ENCODE results near the gene KCNQ4.

The KCNQ4 gene

DNA sequence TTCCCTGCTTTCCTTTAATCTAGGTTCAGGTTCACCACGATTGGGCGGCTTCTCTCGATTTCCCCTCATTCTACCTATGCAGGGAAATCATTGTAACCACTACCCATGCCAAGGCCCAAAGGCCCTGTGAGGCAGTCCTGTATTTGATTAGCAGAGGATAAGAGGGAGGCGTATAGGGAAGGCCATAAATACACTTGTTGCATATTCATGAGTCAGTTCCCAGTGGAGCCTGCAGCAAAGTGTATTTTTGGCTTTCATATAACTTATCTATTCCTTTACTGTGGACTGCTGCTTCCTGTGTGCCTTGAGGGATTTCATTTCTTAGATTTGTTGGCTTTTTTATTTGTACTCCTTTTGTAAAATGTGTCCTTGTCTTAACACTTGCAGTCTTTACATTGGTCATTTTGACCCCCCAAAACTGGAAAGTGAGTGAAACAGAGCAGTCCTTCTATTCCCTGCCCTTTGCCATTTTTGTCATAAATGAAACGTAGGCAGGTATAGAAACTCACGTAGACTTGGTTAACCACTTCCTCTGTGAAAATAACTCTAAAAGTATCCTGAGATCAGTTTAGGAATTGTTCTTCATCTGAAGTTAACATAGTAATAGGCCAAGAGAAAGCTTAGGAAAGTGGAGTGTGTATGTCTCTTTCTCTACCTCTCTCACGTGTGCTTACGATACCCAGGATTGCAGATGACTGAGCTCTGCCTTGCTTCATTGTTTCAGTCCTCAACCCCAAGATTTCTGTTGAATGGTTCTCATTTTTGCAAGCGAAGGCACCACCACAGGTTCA is 19.6 kb upstream of the KCNQ4 start:
- H3K4me3 Mint-ChIP-seq = peak overlapping the region; percentile 51
- no peak for DNase-seq
- H3K9me3 Mint-ChIP-seq = no peaks in the 10 kb centered on the region
- H3K4me1 Mint-ChIP-seq = peaks cover 36% of the 10 kb centered on the region
- peak; percentile 68 for ATAC-seq
- H3K27ac Mint-ChIP-seq = peak overlapping the region; percentile 85
- peaks cover 53% of the 10 kb centered on the region for H3K36me3 Mint-ChIP-seq (ENCODE audit: low read depth)
- no peaks in the 10 kb centered on the region for H3K27me3 Mint-ChIP-seq

DNA sequence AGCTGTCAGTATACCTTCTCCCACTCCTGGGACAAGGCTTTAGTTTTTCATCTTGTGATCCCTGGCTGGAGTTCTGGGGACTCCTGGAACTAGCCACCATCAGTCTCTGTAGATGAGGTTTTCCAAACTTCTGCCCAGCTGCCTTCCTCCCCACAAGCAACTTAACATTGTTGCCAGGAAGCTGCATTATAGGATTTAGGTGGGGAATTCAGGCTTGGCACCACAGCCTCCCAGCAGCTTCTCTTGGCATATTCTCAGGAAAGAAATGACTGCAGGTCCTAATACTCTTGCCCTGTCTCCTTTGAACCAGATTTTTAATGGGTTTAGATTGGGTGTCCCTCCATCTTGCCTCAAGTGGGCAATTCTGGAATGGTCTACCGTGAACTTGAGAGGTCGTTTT is 18.6 kb upstream of the KCNQ4 start:
- Mint-ChIP-seq H3K27ac (no peak overlapping the region), H3K36me3 (ENCODE audit: low read depth) (peaks cover 52% of the 10 kb centered on the region), H3K9me3 (no peaks in the 10 kb centered on the region), H3K4me1 (peaks cover 36% of the 10 kb centered on the region), H3K27me3 (no peaks in the 10 kb centered on the region), H3K4me3 (no peak overlapping the region)
- DNase-seq (no peak), ATAC-seq (no peak)

DNA sequence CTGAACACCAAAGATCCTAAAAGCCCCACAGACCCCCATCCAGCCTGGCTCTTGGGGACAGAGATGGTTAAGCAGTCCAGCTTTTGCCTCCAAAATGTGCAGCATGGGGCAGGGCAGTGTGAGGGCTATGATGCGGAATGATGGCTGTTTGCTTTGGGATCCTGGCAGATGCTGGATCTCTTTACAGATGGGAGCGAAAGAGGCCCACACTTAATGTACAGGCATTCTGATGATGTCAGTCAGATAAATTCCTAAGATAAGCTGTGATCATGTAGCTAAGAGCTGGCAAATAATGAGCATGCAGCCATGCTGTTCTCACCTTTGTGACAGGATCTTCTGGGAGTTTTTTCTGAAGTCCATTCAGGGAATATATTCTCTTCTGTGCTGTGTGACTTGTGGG is 17.6 kb upstream of the KCNQ4 start:
- ATAC-seq (no peak), DNase-seq (no peak)
- peaks cover 49% of the 10 kb centered on the region for H3K36me3 Mint-ChIP-seq (ENCODE audit: low read depth)
- H3K4me3 Mint-ChIP-seq = no peak overlapping the region
- no peaks in the 10 kb centered on the region for H3K27me3 Mint-ChIP-seq
- H3K4me1 Mint-ChIP-seq = peaks cover 36% of the 10 kb centered on the region
- no peaks in the 10 kb centered on the region for H3K9me3 Mint-ChIP-seq
- peak overlapping the region; percentile 5 for H3K27ac Mint-ChIP-seq

DNA sequence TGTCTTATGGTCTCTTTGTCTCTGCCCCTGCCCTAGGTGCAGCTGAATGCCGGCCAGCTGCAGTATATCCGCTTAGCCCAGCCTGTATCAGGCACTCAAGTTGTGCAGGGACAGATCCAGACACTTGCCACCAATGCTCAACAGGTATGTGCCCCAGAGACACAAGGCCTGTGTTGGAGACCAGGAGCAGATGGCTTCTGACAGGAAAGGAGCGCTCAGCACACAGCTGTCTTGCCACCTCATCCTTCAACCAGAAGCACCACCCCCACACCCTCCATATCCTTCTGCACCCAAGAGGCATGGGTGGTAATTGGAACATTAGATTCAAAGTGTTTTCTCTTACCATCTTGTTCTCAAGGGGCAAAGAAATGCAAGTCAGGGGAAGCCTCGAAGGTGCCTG is 17.0 kb upstream of the KCNQ4 start:
- Mint-ChIP-seq H3K4me1 (peaks cover 34% of the 10 kb centered on the region), H3K27ac (no peak overlapping the region), H3K9me3 (no peaks in the 10 kb centered on the region), H3K27me3 (no peaks in the 10 kb centered on the region), H3K36me3 (ENCODE audit: low read depth) (peaks cover 49% of the 10 kb centered on the region), H3K4me3 (no peak overlapping the region)
- ATAC-seq = no peak
- DNase-seq = no peak

DNA sequence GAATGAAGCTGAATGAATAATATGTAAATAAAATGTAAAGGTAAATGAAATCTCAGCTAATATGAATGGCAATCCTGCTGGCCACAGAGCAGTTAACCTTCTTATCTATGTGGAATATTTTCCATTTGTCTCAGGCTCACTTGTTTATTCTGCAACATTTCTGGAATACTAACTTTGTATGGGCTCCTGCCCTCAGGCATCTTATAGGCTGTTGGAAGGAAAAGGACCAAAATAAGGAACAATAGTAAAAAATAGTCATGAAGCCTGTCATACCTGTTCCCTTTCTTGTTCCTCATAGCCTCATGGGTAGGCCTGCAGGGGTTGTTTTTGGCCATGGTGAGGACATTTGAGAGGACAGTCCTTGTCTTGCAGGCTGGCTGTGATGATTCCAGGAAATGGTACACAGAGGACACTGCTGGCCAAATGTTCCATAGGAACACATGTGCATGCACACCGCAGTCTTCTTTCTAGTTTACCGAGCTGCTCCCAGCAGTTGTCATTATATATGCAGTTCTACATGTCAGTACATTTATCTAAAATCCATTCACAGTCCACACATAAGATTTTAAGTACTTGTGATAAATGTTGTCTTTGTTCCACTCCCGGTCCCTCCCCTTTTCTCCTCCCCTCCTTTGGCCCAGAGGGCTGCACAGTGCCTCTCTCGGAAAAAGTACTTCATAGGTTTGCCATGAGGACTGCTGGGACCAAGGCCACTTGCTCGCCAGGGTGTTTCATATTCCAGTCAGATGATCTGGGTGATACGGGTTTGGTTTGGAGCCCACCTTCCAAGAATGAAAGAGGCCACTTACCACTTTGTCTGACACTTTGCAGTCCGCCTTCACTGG is 15.2 kb upstream of the KCNQ4 start:
- peaks cover 24% of the 10 kb centered on the region for H3K4me1 Mint-ChIP-seq
- peak overlapping the region; percentile 64 for H3K27ac Mint-ChIP-seq
- H3K4me3 Mint-ChIP-seq = no peak overlapping the region
- no peaks in the 10 kb centered on the region for H3K9me3 Mint-ChIP-seq
- H3K27me3 Mint-ChIP-seq = no peaks in the 10 kb centered on the region
- H3K36me3 Mint-ChIP-seq (ENCODE audit: low read depth) = peaks cover 41% of the 10 kb centered on the region
- DNase-seq = no peak
- ATAC-seq = peak; percentile 18

DNA sequence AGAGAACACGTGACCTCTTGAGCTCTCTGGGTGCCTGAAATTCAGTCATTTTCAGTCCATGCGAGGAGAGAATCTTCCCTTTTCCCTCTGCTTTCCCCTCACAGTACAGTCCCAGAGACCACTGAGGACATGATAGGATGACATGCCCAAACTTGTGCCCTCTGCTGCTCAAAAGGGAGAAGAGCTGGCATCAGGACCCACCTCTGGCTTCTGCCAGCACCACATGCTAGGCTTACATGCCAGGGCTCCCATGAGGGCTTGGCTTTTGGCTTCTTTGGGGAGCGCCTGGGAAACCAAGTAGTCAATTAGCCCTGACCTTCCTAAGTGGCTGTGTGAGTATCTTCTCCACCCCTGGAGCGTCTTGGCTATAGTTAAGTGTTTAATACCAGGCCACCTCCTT is 13.8 kb upstream of the KCNQ4 start:
- Mint-ChIP-seq H3K27me3 (no peaks in the 10 kb centered on the region), H3K9me3 (no peaks in the 10 kb centered on the region), H3K4me1 (peaks cover 10% of the 10 kb centered on the region), H3K36me3 (ENCODE audit: low read depth) (peaks cover 29% of the 10 kb centered on the region), H3K4me3 (no peak overlapping the region), H3K27ac (peak overlapping the region; percentile 44)
- ATAC-seq = peak; percentile 38
- DNase-seq = no peak

DNA sequence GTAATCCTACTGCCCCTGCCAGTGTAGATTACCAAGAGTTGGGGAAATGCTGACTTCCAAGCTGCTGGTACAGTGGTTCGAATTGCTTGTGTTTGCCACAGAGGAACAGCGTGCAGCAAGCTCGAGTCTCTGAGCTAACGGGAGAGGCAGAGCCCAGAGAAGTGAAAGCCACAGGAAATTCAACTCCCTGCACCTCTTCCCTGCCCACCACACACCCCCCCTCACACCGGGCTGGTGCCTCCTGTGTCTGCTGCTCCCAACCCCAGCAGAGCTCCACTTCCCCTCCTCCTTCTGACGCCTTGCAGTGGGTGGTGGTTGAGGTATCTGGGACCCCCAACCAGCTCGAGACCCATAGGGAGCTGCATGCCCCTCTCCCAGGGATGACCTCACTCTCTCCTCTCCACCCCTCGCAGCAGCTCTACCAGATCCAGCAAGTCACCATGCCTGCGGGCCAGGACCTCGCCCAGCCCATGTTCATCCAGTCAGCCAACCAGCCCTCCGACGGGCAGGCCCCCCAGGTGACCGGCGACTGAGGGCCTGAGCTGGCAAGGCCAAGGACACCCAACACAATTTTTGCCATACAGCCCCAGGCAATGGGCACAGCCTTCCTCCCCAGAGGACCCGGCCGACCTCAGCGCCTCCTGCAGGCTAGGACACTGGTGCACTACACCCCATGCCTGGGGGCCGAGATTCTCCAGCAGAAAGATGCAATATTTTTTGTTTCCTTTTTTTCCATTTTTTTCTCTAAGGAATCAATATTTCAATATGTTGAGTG is 13.1 kb upstream of the KCNQ4 start:
- Mint-ChIP-seq H3K9me3 (no peaks in the 10 kb centered on the region), H3K27ac (peak overlapping the region; percentile 44), H3K27me3 (no peaks in the 10 kb centered on the region), H3K36me3 (ENCODE audit: low read depth) (peaks cover 25% of the 10 kb centered on the region), H3K4me1 (peaks cover 7% of the 10 kb centered on the region), H3K4me3 (no peak overlapping the region)
- no peak for DNase-seq
- ATAC-seq = no peak

DNA sequence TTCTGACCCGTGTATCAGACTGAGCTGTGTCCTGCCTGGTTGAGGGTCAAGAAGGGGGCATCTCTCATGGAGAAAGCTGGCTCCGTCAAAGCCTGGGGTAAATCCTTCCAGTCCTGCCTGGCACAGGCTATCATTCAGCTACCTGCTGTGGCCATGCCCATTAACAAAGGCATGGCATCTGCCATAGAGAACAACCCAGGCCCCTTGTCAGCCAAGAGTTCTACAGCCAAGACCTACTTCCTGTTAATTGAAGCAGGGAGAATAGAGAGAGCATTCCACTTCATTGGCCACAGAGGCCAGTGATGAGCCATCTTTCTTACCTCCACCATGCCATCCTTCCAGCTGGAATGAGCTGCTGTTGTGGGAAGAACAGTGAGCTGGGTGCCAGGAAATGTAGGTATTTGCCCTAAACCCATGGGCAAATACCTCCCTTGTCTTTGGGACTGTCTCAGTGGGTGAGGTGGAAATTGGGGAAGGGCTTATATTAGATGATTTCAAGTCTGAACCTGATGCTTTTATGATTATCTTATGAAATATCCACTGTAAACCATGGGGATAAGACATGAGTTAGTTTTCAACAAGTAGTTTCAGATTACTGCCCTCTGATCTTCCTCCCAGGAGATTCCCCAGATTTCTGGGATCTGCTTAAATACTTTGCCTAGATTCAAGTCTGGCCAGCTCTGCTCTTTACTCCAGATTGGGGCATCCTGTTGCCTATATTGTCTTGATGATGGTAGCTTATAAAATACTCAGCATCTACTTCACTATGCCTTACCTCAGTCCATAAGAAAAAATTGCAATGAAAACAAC is 11.2 kb upstream of the KCNQ4 start:
- ATAC-seq (no peak), DNase-seq (no peak)
- no peak overlapping the region for H3K4me3 Mint-ChIP-seq
- H3K9me3 Mint-ChIP-seq = no peaks in the 10 kb centered on the region
- H3K27ac Mint-ChIP-seq = no peak overlapping the region
- H3K4me1 Mint-ChIP-seq = peaks cover 7% of the 10 kb centered on the region
- H3K27me3 Mint-ChIP-seq = no peaks in the 10 kb centered on the region
- H3K36me3 Mint-ChIP-seq (ENCODE audit: low read depth) = peaks cover 28% of the 10 kb centered on the region

DNA sequence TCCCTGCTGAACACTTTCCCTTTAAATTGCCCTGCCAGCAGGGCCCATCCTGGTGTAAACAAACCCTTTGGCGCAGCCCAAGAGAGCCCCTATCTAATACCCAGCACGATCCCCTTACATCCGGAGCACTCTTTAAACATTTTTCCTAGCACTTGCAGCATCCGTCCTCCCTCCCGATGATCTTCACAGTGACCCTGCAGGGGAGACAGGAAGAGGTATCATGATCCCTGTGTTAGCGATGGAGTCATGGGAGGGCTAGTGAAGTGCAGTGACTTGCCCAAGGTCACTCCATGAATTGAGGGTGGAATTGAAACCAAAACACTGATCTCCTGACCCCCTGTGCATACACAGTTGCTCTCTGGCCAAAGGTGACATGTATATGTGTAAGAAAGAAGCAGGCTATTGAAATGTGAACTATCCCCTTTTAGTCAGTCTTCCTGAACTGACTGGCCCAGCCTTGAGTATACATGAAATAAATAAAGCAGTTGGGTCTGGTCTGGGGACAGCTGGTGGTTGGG is 9.8 kb upstream of the KCNQ4 start:
- H3K9me3 Mint-ChIP-seq = no peaks in the 10 kb centered on the region
- ATAC-seq = no peak
- H3K27ac Mint-ChIP-seq = no peak overlapping the region
- H3K27me3 Mint-ChIP-seq = no peaks in the 10 kb centered on the region
- no peak overlapping the region for H3K4me3 Mint-ChIP-seq
- no peak for DNase-seq
- peaks cover 27% of the 10 kb centered on the region for H3K36me3 Mint-ChIP-seq (ENCODE audit: low read depth)
- no peaks in the 10 kb centered on the region for H3K4me1 Mint-ChIP-seq

DNA sequence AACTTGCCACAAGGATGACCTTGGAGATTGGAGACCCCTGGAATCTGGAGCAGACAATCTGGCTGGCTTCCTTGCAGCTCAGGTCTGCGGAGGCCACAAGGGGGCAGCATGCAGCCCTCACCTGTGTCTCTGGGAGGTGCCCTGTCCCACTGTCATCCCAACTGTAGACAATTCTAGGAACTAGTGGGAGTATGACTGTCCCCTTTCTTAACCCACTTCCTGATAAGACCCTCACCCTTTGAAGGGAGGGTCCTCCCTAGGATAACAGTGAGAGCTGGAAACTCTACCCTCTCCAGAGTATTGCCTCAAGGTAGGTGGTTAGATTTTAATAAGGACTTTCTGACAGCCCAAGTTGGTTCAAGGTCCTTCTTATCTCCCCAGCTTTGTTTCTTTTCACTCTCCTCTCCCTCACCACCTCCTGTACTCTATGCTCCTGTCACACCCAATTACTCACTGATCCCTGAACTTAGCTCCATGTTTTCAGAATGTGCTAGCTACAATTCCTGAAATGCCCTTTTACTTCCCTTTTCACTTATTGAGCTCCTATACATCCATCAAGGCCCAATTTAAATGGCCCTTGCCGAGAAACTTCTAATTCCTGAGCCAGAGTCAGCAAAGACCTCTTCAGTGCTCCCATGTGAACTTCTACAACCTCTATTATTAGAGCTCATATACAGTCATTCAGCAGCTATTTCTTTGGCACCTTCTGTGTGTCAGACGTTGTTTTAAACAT is 9.2 kb upstream of the KCNQ4 start:
- peak; percentile 73 for DNase-seq
- Mint-ChIP-seq H3K27ac (no peak overlapping the region), H3K9me3 (no peaks in the 10 kb centered on the region), H3K4me1 (no peaks in the 10 kb centered on the region), H3K36me3 (ENCODE audit: low read depth) (peaks cover 22% of the 10 kb centered on the region), H3K4me3 (no peak overlapping the region), H3K27me3 (no peaks in the 10 kb centered on the region)
- ATAC-seq = peak; percentile 65

DNA sequence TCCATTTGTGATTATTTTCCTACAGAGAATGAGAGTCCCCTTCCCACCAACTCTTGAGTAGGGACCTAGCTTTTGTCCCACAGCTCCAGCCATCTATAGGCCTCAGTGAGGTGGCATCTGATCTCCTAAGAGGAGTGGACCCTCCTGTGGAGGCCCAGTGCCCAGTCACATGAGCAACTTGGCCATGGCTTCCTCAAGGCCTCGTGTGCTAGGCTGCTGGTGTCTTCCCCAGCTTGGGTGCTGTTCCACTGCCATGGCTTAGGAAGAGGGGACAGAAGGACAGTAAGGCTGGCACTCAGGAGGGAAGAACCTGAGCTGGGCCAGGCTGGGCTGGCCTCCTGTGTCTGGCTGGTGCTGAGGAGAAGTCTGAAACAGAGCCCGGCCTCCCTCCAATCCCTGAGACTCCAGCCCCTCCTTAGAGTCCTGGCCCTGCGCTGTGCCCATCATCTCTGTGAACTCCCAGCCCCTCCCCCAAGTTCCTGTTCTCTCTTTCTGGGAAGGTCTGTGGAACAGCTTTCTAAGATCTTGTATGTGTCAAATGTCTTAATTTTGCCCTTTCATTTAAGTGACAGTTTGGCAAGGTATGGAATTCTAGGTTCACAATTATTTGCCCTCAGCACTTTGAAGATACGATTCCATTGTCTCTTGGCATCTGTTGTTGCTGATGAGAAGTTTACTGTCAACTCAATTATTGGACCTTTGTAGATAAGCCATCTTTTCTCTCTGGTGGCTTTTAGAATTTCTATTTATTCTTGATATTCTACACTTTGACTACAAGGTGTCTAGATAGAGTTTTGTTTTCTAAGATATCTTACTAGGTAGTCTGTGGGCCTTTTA is 7.1 kb upstream of the KCNQ4 start:
- Mint-ChIP-seq H3K27me3 (no peaks in the 10 kb centered on the region), H3K4me3 (no peak overlapping the region), H3K27ac (no peak overlapping the region), H3K36me3 (ENCODE audit: low read depth) (peaks cover 18% of the 10 kb centered on the region), H3K4me1 (no peaks in the 10 kb centered on the region), H3K9me3 (no peaks in the 10 kb centered on the region)
- no peak for ATAC-seq
- DNase-seq = no peak

DNA sequence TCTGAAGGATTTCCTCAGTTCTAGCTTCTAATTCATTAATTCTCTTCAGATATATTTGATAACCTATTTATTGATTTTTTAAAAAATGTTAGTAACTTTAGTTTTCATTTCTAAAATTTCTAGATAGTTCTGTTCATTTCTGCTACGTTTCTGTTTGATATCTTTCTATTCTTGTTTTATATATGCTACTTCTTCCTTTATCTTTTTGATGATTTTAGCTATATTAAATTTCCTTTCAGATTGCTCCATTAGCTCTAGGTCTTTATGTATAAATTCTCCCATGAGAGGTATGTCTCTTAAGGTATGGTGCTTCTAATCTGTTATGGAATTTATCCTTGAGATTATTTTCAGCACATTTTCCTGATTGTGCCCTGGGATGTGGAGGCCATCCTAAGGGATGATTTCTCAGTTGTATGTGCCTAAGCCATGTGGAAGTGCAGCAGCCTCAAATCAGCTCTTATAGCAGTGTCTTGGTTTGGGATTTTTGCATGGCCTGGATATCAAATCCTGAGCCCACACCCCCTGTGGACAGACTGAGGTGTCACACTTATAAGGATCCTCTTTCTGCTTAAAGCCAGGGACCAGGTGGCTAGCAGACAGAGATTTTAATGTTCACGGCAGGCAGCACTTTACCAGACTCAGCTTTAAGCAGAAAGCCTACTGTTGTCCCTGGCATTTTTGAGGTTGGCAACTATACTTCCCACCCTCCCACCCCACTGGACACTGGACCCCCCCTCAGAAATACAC is 6.2 kb upstream of the KCNQ4 start:
- no peak overlapping the region for H3K4me3 Mint-ChIP-seq
- no peak overlapping the region for H3K27ac Mint-ChIP-seq
- no peaks in the 10 kb centered on the region for H3K9me3 Mint-ChIP-seq
- peaks cover 3% of the 10 kb centered on the region for H3K27me3 Mint-ChIP-seq
- H3K4me1 Mint-ChIP-seq = no peaks in the 10 kb centered on the region
- no peak for ATAC-seq
- H3K36me3 Mint-ChIP-seq (ENCODE audit: low read depth) = peaks cover 18% of the 10 kb centered on the region
- DNase-seq = no peak
